T-cell (primary cell): ENCODE measurements around the gene HLA-DMB. TPM values are rescaled to one million over a fixed set of nuclear protein-coding genes. Genes with fewer than 3 reads are reported as not detected.

ENCODE experiments used
- ATAC-seq, 4 experiments: fragments of 200-7000 bp in 3 of 4; fragments of 150-1000 bp in 1 of 4; cut with Tn5 transposase; replicated peaks in 1 of 4; 1 replicate in 3 of 4; 2 replicates in 1 of 4; pipeline ENCODE4 v1.10.0; 2021; ENCODE audit warnings: moderate library complexity in 3 of 4, mild to moderate bottlenecking in 2 of 4, moderate number of reproducible peaks in 1 of 4
- CTCF ChIA-PET, 2 donors: fragments of 300-600 bp; sonication (Branson Sonifier 250); formaldehyde crosslinking; loops; one replicate each; lab custom pipeline; 2022; ENCODE audit warnings: antibody characterized with exemption in 2 of 2; lab: Charles Lee
- POLR2A ChIA-PET, 2 donors: fragments of 300-600 bp; sonication (Branson Sonifier 250); formaldehyde crosslinking; loops; one replicate each; lab custom pipeline; 2022; ENCODE audit warnings: antibody characterized with exemption in 2 of 2; lab: Charles Lee
- DNase-seq, 35 experiments: peaks; one replicate each; pipeline versions ENCODE4 v3.0.0 to v3.0.0-alpha.2; 2013 to 2023
- H3K27ac ChIP-seq: one replicate; pipeline ENCODE4 v1.5.1; 2013; ENCODE audit warnings: low read length
- H3K27me3 ChIP-seq, 2 experiments: replicated peaks in 1 of 2; 1 replicate in 1 of 2; 2 replicates in 1 of 2; pipeline versions ENCODE4 v1.6.1 to v1.7.0; 2013; ENCODE audit warnings: low read length in 1 of 2, mixed read lengths in 1 of 2; ENCODE audit not compliant: control insufficient read depth in 2 of 2, insufficient read depth in 2 of 2; ENCODE audit errors: extremely low read depth in 1 of 2
- H3K36me3 ChIP-seq, 2 donors: 1 replicate in 1 of 2; 2 replicates in 1 of 2; pipeline versions ENCODE4 v1.6.1 to v1.7.0; 2013; ENCODE audit warnings: low read length in 1 of 2; ENCODE audit not compliant: control insufficient read depth in 2 of 2, insufficient read depth in 1 of 2; ENCODE audit errors: extremely low read depth in 1 of 2
- H3K4me1 ChIP-seq, 2 experiments: 1 replicate in 1 of 2; 2 replicates in 1 of 2; pipeline versions ENCODE4 v1.6.1 to v1.7.0; 2013; ENCODE audit warnings: low read length in 2 of 2, mixed read lengths in 1 of 2; ENCODE audit not compliant: insufficient read depth in 2 of 2, control insufficient read depth in 1 of 2; ENCODE audit errors: extremely low read depth in 1 of 2
- H3K4me3 ChIP-seq, 2 donors: 1 replicate in 1 of 2; 2 replicates in 1 of 2; pipeline versions ENCODE4 v1.5.1 to v1.7.0; 2013; ENCODE audit warnings: mild to moderate bottlenecking in 2 of 2, low read length in 1 of 2, moderate library complexity in 1 of 2; ENCODE audit not compliant: control insufficient read depth in 1 of 2; ENCODE audit errors: extremely low read depth in 1 of 2
- H3K9me3 ChIP-seq: 2 replicates; pipeline ENCODE4 v1.7.0; 2013
- H3K27ac Mint-ChIP-seq, 2 donors: one replicate each; pipeline ENCODE4 v1.8.0; 2020 to 2021; ENCODE audit warnings: mild to moderate bottlenecking in 2 of 2, mixed read lengths in 2 of 2
- H3K27me3 Mint-ChIP-seq, 2 donors: one replicate each; pipeline ENCODE4 v1.8.0; 2021 to 2022; ENCODE audit warnings: mixed read lengths in 2 of 2
- H3K36me3 Mint-ChIP-seq: one replicate; pipeline ENCODE4 v1.8.0; 2021; ENCODE audit warnings: mixed read lengths
- H3K4me1 Mint-ChIP-seq, 3 donors: one replicate each; pipeline ENCODE4 v1.8.0; 2020 to 2022; ENCODE audit warnings: mixed read lengths in 3 of 3, mild to moderate bottlenecking in 1 of 3
- H3K4me3 Mint-ChIP-seq, 3 donors: one replicate each; pipeline ENCODE4 v1.8.0; 2020 to 2022; ENCODE audit warnings: mild to moderate bottlenecking in 3 of 3, mixed read lengths in 3 of 3, moderate library complexity in 3 of 3
- H3K9me3 Mint-ChIP-seq, 3 donors: one replicate each; pipeline ENCODE4 v1.8.0; 2020 to 2022; ENCODE audit warnings: mixed read lengths in 3 of 3
- WGBS: methylation state at CpG from one replicate; pipeline ENCODE4 v1.1.5; 2013; ENCODE audit warnings: missing lambda C conversion rate; ENCODE audit not compliant: insufficient coverage; 5-methylcytosine and 5-hydroxymethylcytosine counted together
- total RNA-seq, 35 experiments: library from RNA in 6 of 35; stranded (reverse) in 6 of 35; fragments of 120-200 nt in 1 of 35; gene quantifications; one replicate each; pipeline versions ENCODE4 v1.2.1 to v1.2.4 and lab custom pipeline; 2013 to 2026

Gene HLA-DMB
- total RNA-seq, 5 donors from 2014 or later (not counting 1 experiment from before 2014, with no cell fraction given): 8.8 to 30.6 (median 10.6) TPM

DNA sequence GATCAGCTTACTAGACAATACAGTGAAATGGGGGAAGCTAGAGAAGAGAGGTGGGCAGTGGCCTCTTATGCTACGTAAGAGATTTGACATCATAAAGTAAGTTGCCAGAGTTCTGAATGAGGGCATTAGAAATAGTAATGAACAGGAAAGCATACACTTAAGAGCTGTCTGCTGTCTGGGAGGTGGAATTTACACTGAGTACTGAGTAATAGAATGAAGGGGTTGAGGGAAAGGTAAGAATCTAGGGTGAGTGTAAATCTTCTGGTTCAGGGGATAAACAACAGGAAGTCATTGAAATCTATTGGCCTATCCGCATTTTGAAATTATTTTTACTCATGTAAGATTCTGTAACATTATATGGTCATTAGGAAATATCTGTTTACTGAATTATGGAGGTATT is 35.8 kb downstream of the HLA-DMB start:
- Mint-ChIP-seq H3K27ac (no peak overlapping the region), H3K27me3 (no peaks in the 10 kb centered on the region), H3K4me3 (no peak overlapping the region), H3K9me3 (no peaks in the 10 kb centered on the region), H3K4me1 (no peaks in the 10 kb centered on the region), H3K36me3 (peaks cover 3% of the 10 kb centered on the region)
- ChIA-PET CTCF (interaction anchor here in 1 of 2 donors (0.6 to 1.5 kb wide), 6 partner anchors 29 to 88 kb away, joined by 3 to 7 read pairs (median 4); no protein-coding TSS in a partner anchor), POLR2A (interaction anchor here in 1 of 2 donors (0.6 kb wide), 1 partner anchor 87 kb away, joined by 3 read pairs; no protein-coding TSS in a partner anchor)
- Histone ChIP-seq H3K4me1 (no peaks in the 10 kb centered on the region), H3K36me3 (peaks cover 0 to 6% of the 10 kb centered on the region in 2 donors), H3K9me3 (no peaks in the 10 kb centered on the region), H3K27ac (no peak overlapping the region), H3K4me3 (no peak overlapping the region), H3K27me3 (no peaks in the 10 kb centered on the region)
- WGBS: 100% methylated on average over 1 of the region's 2 CpGs
- DNase-seq (no peak), ATAC-seq (no peak)

DNA sequence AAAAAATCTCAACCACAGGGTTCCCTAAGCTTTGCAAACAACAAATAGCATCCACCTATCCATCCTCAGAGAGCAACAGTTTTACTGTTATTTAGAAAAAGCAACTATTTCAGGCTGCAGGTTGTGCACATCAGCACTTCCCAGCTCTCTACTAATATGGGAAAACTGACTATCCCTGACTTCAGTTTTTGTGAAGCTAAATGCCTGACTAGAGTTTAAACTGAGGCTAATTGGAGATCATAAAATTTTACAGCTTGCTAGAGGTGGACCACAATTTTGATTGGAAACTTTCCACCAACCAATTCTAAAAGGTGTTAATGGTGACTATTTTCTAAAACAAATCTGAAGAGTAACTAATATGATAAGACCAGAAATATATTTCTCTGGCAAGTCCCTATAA is 36.9 kb downstream of the HLA-DMB start:
- Mint-ChIP-seq H3K27ac (no peak overlapping the region), H3K27me3 (no peaks in the 10 kb centered on the region), H3K4me3 (no peak overlapping the region), H3K9me3 (no peaks in the 10 kb centered on the region), H3K36me3 (peaks cover 3% of the 10 kb centered on the region), H3K4me1 (no peaks in the 10 kb centered on the region)
- POLR2A ChIA-PET: no interaction called here
- Histone ChIP-seq H3K4me1 (no peaks in the 10 kb centered on the region), H3K27ac (no peak overlapping the region), H3K4me3 (no peak overlapping the region), H3K27me3 (no peaks in the 10 kb centered on the region), H3K9me3 (no peaks in the 10 kb centered on the region), H3K36me3 (peaks cover 0 to 6% of the 10 kb centered on the region in 2 donors)
- DNase-seq (no peak), ATAC-seq (no peak)
- CTCF ChIA-PET: interaction anchor here in 1 of 2 donors (0.6 to 1.5 kb wide), 5 partner anchors 18 to 80 kb away, joined by 3 to 7 read pairs (median 7); partner anchors contain the start of gene HLA-DMA

DNA sequence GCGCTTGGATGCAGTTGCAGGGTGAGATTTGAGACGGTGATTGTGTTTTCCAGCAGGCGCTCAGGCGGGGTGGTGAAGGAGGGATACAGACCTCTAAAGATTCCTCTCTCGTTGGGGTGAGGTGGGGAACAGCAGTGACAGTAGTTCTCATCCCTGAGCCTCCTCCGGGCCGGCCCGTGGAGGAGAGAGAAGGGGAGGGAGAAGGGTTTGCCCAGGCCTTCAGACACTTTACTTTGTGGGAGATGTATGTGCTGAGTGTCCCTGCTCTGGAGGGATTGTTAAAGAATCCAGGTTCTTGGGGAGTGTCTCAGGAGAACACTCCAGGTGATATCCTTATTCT is 45.9 kb downstream of the HLA-DMB start:
- WGBS: 0% methylated on average over 4 of the region's 8 CpGs

GRCh38 chr6:32894085-32895005 is 46.5 kb downstream of the HLA-DMB start:
- Mint-ChIP-seq H3K27ac (peak overlapping the region; percentile 95), H3K4me1 (peaks cover 36 to 49% (median 42%) of the 10 kb centered on the region in 3 donors), H3K27me3 (no peaks in the 10 kb centered on the region), H3K9me3 (no peaks in the 10 kb centered on the region), H3K4me3 (peak overlapping the region; percentile 98 to 99 (median 99)), H3K36me3 (no peaks in the 10 kb centered on the region)
- CTCF ChIA-PET: interaction anchor here in 1 of 2 donors (0.8 to 1.5 kb wide), 11 partner anchors 9 to 90 kb away, joined by 3 to 9 read pairs (median 5); partner anchors contain the start of genes HLA-DMA and TAP2
- H3K27me3 ChIP-seq: no peaks in the 10 kb centered on the region
- no peaks in the 10 kb centered on the region for H3K9me3 ChIP-seq
- WGBS: 0% methylated on average over 56 of the region's 61 CpGs
- H3K36me3 ChIP-seq: no peaks in the 10 kb centered on the region
- peaks cover 15 to 24% of the 10 kb centered on the region in 2 experiments for H3K4me1 ChIP-seq
- peak overlapping the region; percentile 75 for H3K27ac ChIP-seq
- POLR2A ChIA-PET: interaction anchor here (0.6 to 1.6 kb wide), 3 partner anchors 39 to 78 kb away, joined by 4 to 17 read pairs (median 5); no protein-coding TSS in a partner anchor
- H3K4me3 ChIP-seq: peak overlapping the region; percentile 95 to 96
- ATAC-seq (peak; percentile 97 to 99 (median 98)), DNase-seq (peak; percentile 81 to 98 (median 90))

More for the DNA sequence above, 45.9 kb downstream of the HLA-DMB start:
- no peaks in the 10 kb centered on the region for H3K9me3 ChIP-seq
- ChIA-PET POLR2A (interaction anchor here in 1 of 2 donors (1.6 kb wide), 1 partner anchor 77 kb away, joined by 17 read pairs; no protein-coding TSS in a partner anchor), CTCF (interaction anchor here in 1 of 2 donors (1.1 to 1.5 kb wide), 7 partner anchors 11 to 89 kb away, joined by 3 to 9 read pairs (median 5); partner anchors contain the start of genes HLA-DMA and TAP2)
- no peaks in the 10 kb centered on the region for H3K36me3 ChIP-seq
- no peaks in the 10 kb centered on the region for H3K36me3 Mint-ChIP-seq
- H3K27me3 ChIP-seq: no peaks in the 10 kb centered on the region
- H3K4me1 Mint-ChIP-seq: peaks cover 36 to 49% (median 42%) of the 10 kb centered on the region in 3 donors
- H3K9me3 Mint-ChIP-seq: no peaks in the 10 kb centered on the region
- no peaks in the 10 kb centered on the region for H3K27me3 Mint-ChIP-seq
- H3K4me3 Mint-ChIP-seq: peak overlapping the region; percentile 98 to 99 (median 99)
- peak overlapping the region; percentile 95 for H3K27ac Mint-ChIP-seq
- peak overlapping the region; percentile 95 to 96 for H3K4me3 ChIP-seq
- DNase-seq (no peak), ATAC-seq (peak; percentile 6 to 16 (median 13))
- H3K27ac ChIP-seq: peak overlapping the region; percentile 75
- H3K4me1 ChIP-seq: peaks cover 15 to 24% of the 10 kb centered on the region in 2 experiments

- H3K36me3 Mint-ChIP-seq: no peaks in the 10 kb centered on the region
- no peak overlapping the region for H3K4me3 Mint-ChIP-seq
- Histone ChIP-seq H3K4me1 (peaks cover 8 to 17% of the 10 kb centered on the region in 2 experiments), H3K36me3 (no peaks in the 10 kb centered on the region), H3K27ac (no peak overlapping the region), H3K9me3 (no peaks in the 10 kb centered on the region), H3K4me3 (no peak overlapping the region), H3K27me3 (no peaks in the 10 kb centered on the region)
- ChIA-PET CTCF (no interaction called here), POLR2A (no interaction called here)
- H3K27ac Mint-ChIP-seq: no peak overlapping the region
- ATAC-seq: no peak
- DNase-seq: no peak
- no CpG with 5 or more reads among the region's 1 CpG for WGBS
- H3K4me1 Mint-ChIP-seq: peaks cover 15 to 30% (median 18%) of the 10 kb centered on the region in 3 donors
- no peaks in the 10 kb centered on the region for H3K27me3 Mint-ChIP-seq
- H3K9me3 Mint-ChIP-seq: no peaks in the 10 kb centered on the region
These were observed 50.0 kb downstream of the HLA-DMB start for GRCh38 chr6:32890831-32891230.

DNA sequence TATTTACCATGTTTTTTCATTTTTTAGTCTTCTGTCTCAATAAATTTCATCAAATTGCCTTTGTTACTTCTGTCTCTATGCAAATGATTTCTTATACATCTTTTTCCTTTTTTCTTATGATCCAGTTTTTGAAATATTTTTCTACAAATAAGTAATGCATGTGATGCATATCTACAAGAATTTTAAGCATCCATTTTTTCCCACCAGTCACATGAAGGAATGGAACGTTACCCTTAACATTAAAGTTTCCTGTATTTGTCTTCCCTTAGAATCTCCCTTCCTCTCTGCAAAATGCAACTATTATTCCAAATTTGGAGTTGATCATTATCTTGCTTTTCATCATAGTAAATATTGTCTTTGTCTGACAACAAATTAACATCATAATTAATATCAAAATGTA is 51.3 kb downstream of the HLA-DMB start:
- H3K36me3 ChIP-seq: no peaks in the 10 kb centered on the region
- no peak overlapping the region for H3K4me3 ChIP-seq
- ATAC-seq: no peak
- H3K27ac Mint-ChIP-seq: no peak overlapping the region
- H3K27me3 Mint-ChIP-seq: no peaks in the 10 kb centered on the region
- no peaks in the 10 kb centered on the region for H3K9me3 Mint-ChIP-seq
- peaks cover 0 to 7% of the 10 kb centered on the region in 2 experiments for H3K4me1 ChIP-seq
- H3K9me3 ChIP-seq: no peaks in the 10 kb centered on the region
- H3K4me3 Mint-ChIP-seq: no peak overlapping the region
- no CpG with 5 or more reads among the region's 1 CpG for WGBS
- H3K4me1 Mint-ChIP-seq: peaks cover 2 to 19% (median 5%) of the 10 kb centered on the region in 3 donors
- ChIA-PET CTCF (interaction anchor here in 1 of 2 donors (1.4 kb wide), 1 partner anchor 95 kb away, joined by 6 read pairs; no protein-coding TSS in a partner anchor), POLR2A (interaction anchor here in 1 of 2 donors (0.6 kb wide), 1 partner anchor 31 kb away, joined by 3 read pairs; no protein-coding TSS in a partner anchor)
- H3K27ac ChIP-seq: no peak overlapping the region
- DNase-seq: no peak
- H3K36me3 Mint-ChIP-seq: no peaks in the 10 kb centered on the region
- H3K27me3 ChIP-seq: no peaks in the 10 kb centered on the region
